Muscle layer of duodenum (tissue), 2 donors: ENCODE data around the gene PGP.
A peak's percentile ranks its signal among the peaks of the same experiment; 100 is the strongest.

Experiments
- H3K27ac ChIP-seq: one replicate; pipeline ENCODE4 v1.7.0; 2013; ENCODE audit warnings: mild to moderate bottlenecking, low read length
- H3K27me3 ChIP-seq: one replicate; pipeline ENCODE4 v1.7.0; 2013; ENCODE audit warnings: low read depth, mild to moderate bottlenecking, control low read depth, low read length
- H3K36me3 ChIP-seq, 2 donors: one replicate each; pipeline ENCODE4 v1.7.0; 2013; ENCODE audit warnings: low read length in 2 of 2, control low read depth in 1 of 2, mild to moderate bottlenecking in 1 of 2; ENCODE audit not compliant: insufficient read depth in 2 of 2, control insufficient read depth in 1 of 2
- H3K4me1 ChIP-seq, 2 donors: one replicate each; pipeline ENCODE4 v1.7.0; 2013; ENCODE audit warnings: low read length in 2 of 2, mild to moderate bottlenecking in 2 of 2, control low read depth in 1 of 2, moderate library complexity in 1 of 2; ENCODE audit not compliant: insufficient read depth in 2 of 2, control insufficient read depth in 1 of 2
- H3K4me3 ChIP-seq, 2 donors: one replicate each; pipeline ENCODE4 v1.7.0; 2013; ENCODE audit warnings: low read length in 2 of 2, low read depth in 1 of 2, mild to moderate bottlenecking in 1 of 2
- H3K9me3 ChIP-seq, 2 donors: one replicate each; pipeline ENCODE4 v1.7.0; 2013; ENCODE audit warnings: low read length in 2 of 2, control low read depth in 1 of 2, mild to moderate bottlenecking in 1 of 2; ENCODE audit not compliant: control insufficient read depth in 1 of 2
- donor health status: healthy.

PGP gene

GRCh38 chr16:2212362-2213324 lies 2.0 kb downstream of the PGP start:
- H3K27ac ChIP-seq: no peak overlapping the region
- H3K9me3 ChIP-seq: no peaks in the 10 kb centered on the region
- peaks cover 14 to 20% of the 10 kb centered on the region in 2 donors for H3K4me1 ChIP-seq
- peak overlapping the region; percentile 6 to 60 for H3K4me3 ChIP-seq
- no peaks in the 10 kb centered on the region for H3K27me3 ChIP-seq
- H3K36me3 ChIP-seq: peaks cover 6 to 18% of the 10 kb centered on the region in 2 donors

GRCh38 chr16:2211923-2212347 lies 2.7 kb downstream of the PGP start:
- no peak overlapping the region for H3K4me3 ChIP-seq
- H3K36me3 ChIP-seq: peaks cover 6 to 20% of the 10 kb centered on the region in 2 donors
- H3K9me3 ChIP-seq: no peaks in the 10 kb centered on the region
- H3K27me3 ChIP-seq: no peaks in the 10 kb centered on the region
- peaks cover 14 to 21% of the 10 kb centered on the region in 2 donors for H3K4me1 ChIP-seq
- no peak overlapping the region for H3K27ac ChIP-seq

- peaks cover 6 to 20% of the 10 kb centered on the region in 2 donors for H3K36me3 ChIP-seq
- H3K9me3 ChIP-seq: no peaks in the 10 kb centered on the region
- no peak within 1 kb of the TSS for H3K27ac ChIP-seq
- H3K27me3 ChIP-seq: no peaks in the 10 kb centered on the region
- H3K4me3 ChIP-seq: no peak within 1 kb of the TSS
- peaks cover 20 to 33% of the 10 kb centered on the region in 2 donors for H3K4me1 ChIP-seq
Measured at GRCh38 chr16:2210386-2211365, 4.0 kb downstream of the PGP start, which contains the start of gene BRICD5. Gene BRICD5 (minus strand): TSS chr16:2210863. CDS start chr16:2210833, 30 bp downstream.

GRCh38 chr16:2210009-2210332 lies 4.7 kb downstream of the PGP start:
- Histone ChIP-seq H3K4me3 (no peak overlapping the region), H3K9me3 (no peaks in the 10 kb centered on the region), H3K4me1 (peaks cover 20 to 33% of the 10 kb centered on the region in 2 donors), H3K36me3 (peaks cover 6 to 20% of the 10 kb centered on the region in 2 donors), H3K27ac (no peak overlapping the region), H3K27me3 (no peaks in the 10 kb centered on the region)

- H3K4me3 ChIP-seq: no peak overlapping the region
- H3K4me1 ChIP-seq: peaks cover 23 to 37% of the 10 kb centered on the region in 2 donors
- no peak overlapping the region for H3K27ac ChIP-seq
- no peaks in the 10 kb centered on the region for H3K9me3 ChIP-seq
- no peaks in the 10 kb centered on the region for H3K27me3 ChIP-seq
- H3K36me3 ChIP-seq: peaks cover 6 to 20% of the 10 kb centered on the region in 2 donors
Measured at GRCh38 chr16:2209258-2210008, 5.2 kb downstream of the PGP start.

GRCh38 chr16:2208772-2209171 lies 5.9 kb downstream of the PGP start:
- H3K27me3 ChIP-seq: no peaks in the 10 kb centered on the region
- H3K4me1 ChIP-seq: peaks cover 23 to 38% of the 10 kb centered on the region in 2 donors
- H3K27ac ChIP-seq: no peak overlapping the region
- peaks cover 6 to 20% of the 10 kb centered on the region in 2 donors for H3K36me3 ChIP-seq
- H3K9me3 ChIP-seq: no peaks in the 10 kb centered on the region
- no peak overlapping the region for H3K4me3 ChIP-seq

GRCh38 chr16:2208308-2208707 lies 6.3 kb downstream of the PGP start:
- H3K27ac ChIP-seq: no peak overlapping the region
- no peaks in the 10 kb centered on the region for H3K27me3 ChIP-seq
- no peaks in the 10 kb centered on the region for H3K9me3 ChIP-seq
- peaks cover 19 to 33% of the 10 kb centered on the region in 2 donors for H3K4me1 ChIP-seq
- no peak overlapping the region for H3K4me3 ChIP-seq
- H3K36me3 ChIP-seq: peaks cover 6 to 20% of the 10 kb centered on the region in 2 donors

- H3K4me3 ChIP-seq: no peak overlapping the region
- H3K36me3 ChIP-seq: peaks cover 6 to 20% of the 10 kb centered on the region in 2 donors
- H3K27me3 ChIP-seq: no peaks in the 10 kb centered on the region
- no peak overlapping the region for H3K27ac ChIP-seq
- peaks cover 14 to 29% of the 10 kb centered on the region in 2 donors for H3K4me1 ChIP-seq
- no peaks in the 10 kb centered on the region for H3K9me3 ChIP-seq
Measured at GRCh38 chr16:2207872-2208271, 6.8 kb downstream of the PGP start.

GRCh38 chr16:2206780-2207433 lies 7.7 kb downstream of the PGP start:
- H3K36me3 ChIP-seq: peaks cover 3 to 20% of the 10 kb centered on the region in 2 donors
- peaks cover 9 to 19% of the 10 kb centered on the region in 2 donors for H3K4me1 ChIP-seq
- H3K27ac ChIP-seq: no peak overlapping the region
- no peak overlapping the region for H3K4me3 ChIP-seq
- H3K9me3 ChIP-seq: no peaks in the 10 kb centered on the region
- no peaks in the 10 kb centered on the region for H3K27me3 ChIP-seq

GRCh38 chr16:2206420-2206779 lies 8.2 kb downstream of the PGP start:
- no peaks in the 10 kb centered on the region for H3K9me3 ChIP-seq
- peak overlapping the region; percentile 70 to 76 for H3K4me3 ChIP-seq

More at GRCh38 chr16:2206420-2206779, 8.2 kb downstream of the PGP start:
- Histone ChIP-seq H3K36me3 (peaks cover 0 to 20% of the 10 kb centered on the region in 2 donors), H3K27me3 (no peaks in the 10 kb centered on the region), H3K27ac (peak overlapping the region; percentile 31), H3K4me1 (peaks cover 9 to 19% of the 10 kb centered on the region in 2 donors)
